CMK (cell line): ENCODE results near the gene RPS6KC1.
A peak's percentile ranks its signal among the peaks of the same experiment; 100 is the strongest.

Experiments used
- DNase-seq: peaks from one replicate; pipeline ENCODE4 v3.0.0-alpha.2; 2010; ENCODE audit warnings: low read depth

Gene RPS6KC1

GRCh38 chr1:213227458-213227857, 176.4 kb downstream of the RPS6KC1 start:
- DNase-seq: no peak

GRCh38 chr1:213231795-213232231, 180.8 kb downstream of the RPS6KC1 start:
- DNase-seq: no peak

- DNase-seq: no peak
These were observed 191.8 kb downstream of the RPS6KC1 start for GRCh38 chr1:213242883-213243282.

- peak; percentile 17 for DNase-seq
These were observed 193.6 kb downstream of the RPS6KC1 start for GRCh38 chr1:213244664-213245091.

GRCh38 chr1:213245260-213245910, 194.3 kb downstream of the RPS6KC1 start:
- DNase-seq: no peak

GRCh38 chr1:213247038-213247437, 196.0 kb downstream of the RPS6KC1 start:
- DNase-seq: no peak

- no peak for DNase-seq
These were observed 198.4 kb downstream of the RPS6KC1 start for GRCh38 chr1:213249395-213249794.

GRCh38 chr1:213250041-213250440, 199.0 kb downstream of the RPS6KC1 start:
- no peak for DNase-seq

- no peak for DNase-seq
These were observed 199.4 kb downstream of the RPS6KC1 start for GRCh38 chr1:213250446-213250845.

GRCh38 chr1:213251972-213252371, 200.9 kb downstream of the RPS6KC1 start:
- DNase-seq: no peak

GRCh38 chr1:213256438-213257087, 205.5 kb downstream of the RPS6KC1 start:
- no peak for DNase-seq

GRCh38 chr1:213260311-213261075, 209.5 kb downstream of the RPS6KC1 start:
- DNase-seq: no peak

- no peak for DNase-seq
These were observed 213.5 kb downstream of the RPS6KC1 start for GRCh38 chr1:213264531-213264930.

GRCh38 chr1:213266983-213267772, 216.1 kb downstream of the RPS6KC1 start:
- DNase-seq: no peak

- no peak for DNase-seq
These were observed 217.2 kb downstream of the RPS6KC1 start for GRCh38 chr1:213268221-213268620.

- no peak for DNase-seq
These were observed 218.8 kb downstream of the RPS6KC1 start for GRCh38 chr1:213269829-213270228.

GRCh38 chr1:213273546-213273945, 222.5 kb downstream of the RPS6KC1 start:
- no peak for DNase-seq

GRCh38 chr1:213274140-213274539, 223.1 kb downstream of the RPS6KC1 start:
- no peak for DNase-seq

GRCh38 chr1:213275293-213275692, 224.3 kb downstream of the RPS6KC1 start:
- no peak for DNase-seq

- DNase-seq: no peak
These were observed 225.2 kb downstream of the RPS6KC1 start for GRCh38 chr1:213276236-213276635.

- DNase-seq: no peak
These were observed 226.0 kb downstream of the RPS6KC1 start for GRCh38 chr1:213277036-213277435.

GRCh38 chr1:213279410-213279809, 228.4 kb downstream of the RPS6KC1 start:
- no peak for DNase-seq
